ACC112 (cell line): Measurements from ENCODE around the gene GIPC3.
"Not testable (repeated sequence)": the region's sequence is repeated elsewhere in the genome, so short reads cannot be mapped to it uniquely, and the experiment has no call there.

Experiments
- H2AFZ ChIP-seq: fragments of 200-600 bp; sonication (generic); one replicate; pipeline ENCODE4 v1.6.0; 2017; ENCODE audit warnings: antibody characterized with exemption, low read length; ENCODE audit not compliant: unreplicated experiment
- H3K27ac ChIP-seq: fragments of 200-600 bp; sonication (generic); 2 replicates; pipeline ENCODE4 v1.5.1; 2014; ENCODE audit warnings: low read depth, mild to moderate bottlenecking, antibody characterized with exemption, low read length, moderate library complexity
- H3K27me3 ChIP-seq: fragments of 200-600 bp; sonication (generic); 2 replicates; pipeline ENCODE4 v1.6.1; 2014; ENCODE audit warnings: mild to moderate bottlenecking, antibody characterized with exemption, low read length, moderate library complexity, mixed read lengths; ENCODE audit not compliant: insufficient read depth
- H3K36me3 ChIP-seq: fragments of 200-600 bp; sonication (generic); 2 replicates; pipeline ENCODE4 v1.6.1; 2016; ENCODE audit warnings: mild to moderate bottlenecking, antibody characterized with exemption, low read length, moderate library complexity, mixed read lengths; ENCODE audit not compliant: insufficient read depth
- H3K4me1 ChIP-seq: fragments of 200-600 bp; sonication (generic); one replicate; pipeline ENCODE4 v1.6.1; 2016; ENCODE audit warnings: low read length, mixed read lengths; ENCODE audit not compliant: insufficient read depth, unreplicated experiment, control insufficient read depth
- H3K4me3 ChIP-seq: fragments of 200-600 bp; sonication (generic); 2 replicates; pipeline ENCODE4 v1.5.1; 2014; ENCODE audit warnings: mild to moderate bottlenecking, low read depth, low read length
- H3K79me2 ChIP-seq: fragments of 200-600 bp; sonication (generic); one replicate; pipeline ENCODE4 v1.6.0; 2016; ENCODE audit warnings: low read length; ENCODE audit not compliant: control insufficient read depth, unreplicated experiment, insufficient read depth

GIPC3 gene

GRCh38 chr19:3570042-3570441 is 15.2 kb upstream of the GIPC3 start:
- H2AFZ ChIP-seq, H3K27ac ChIP-seq, H3K36me3 ChIP-seq, H3K79me2 ChIP-seq, H3K4me1 ChIP-seq, H3K4me3 ChIP-seq, H3K27me3 ChIP-seq: not testable (repeated sequence)

- no peaks in the 10 kb centered on the region for H3K27me3 ChIP-seq
- no peak overlapping the region for H2AFZ ChIP-seq
- no peaks in the 10 kb centered on the region for H3K79me2 ChIP-seq
- H3K4me3 ChIP-seq = no peak overlapping the region
- no peaks in the 10 kb centered on the region; the same call in 1 of the 2 replicates for H3K36me3 ChIP-seq
- H3K27ac ChIP-seq = no peak overlapping the region
- H3K4me1 ChIP-seq = no peaks in the 10 kb centered on the region
Measured at GRCh38 chr19:3570606-3571011, 14.7 kb upstream of the GIPC3 start.

GRCh38 chr19:3572132-3572854 is 13.0 kb upstream of the GIPC3 start:
- Histone ChIP-seq H3K27me3 (no peaks in the 10 kb centered on the region), H3K4me1 (no peaks in the 10 kb centered on the region), H3K27ac (no peak overlapping the region), H3K79me2 (no peaks in the 10 kb centered on the region), H3K4me3 (peak overlapping the region; percentile 81), H2AFZ (peak overlapping the region; percentile 85), H3K36me3 (no peaks in the 10 kb centered on the region; the same call in 1 of the 2 replicates)

GRCh38 chr19:3572855-3573161 is 12.5 kb upstream of the GIPC3 start, which contains the start of gene HMG20B:
Gene HMG20B (plus strand): TSS chr19:3572944. CDS start chr19:3573310, 366 bp downstream.
- Histone ChIP-seq H3K36me3 (no peaks in the 10 kb centered on the region; the same call in 1 of the 2 replicates), H3K4me1 (no peaks in the 10 kb centered on the region), H3K27me3 (no peaks in the 10 kb centered on the region), H3K79me2 (no peaks in the 10 kb centered on the region), H3K27ac (peak within 1 kb of the TSS; percentile 39; the same call in 1 of the 2 replicates), H3K4me3 (peak within 1 kb of the TSS; percentile 93), H2AFZ (peak within 1 kb of the TSS; percentile 85)

- H3K27ac ChIP-seq = peak overlapping the region; percentile 39; the same call in 1 of the 2 replicates
- no peaks in the 10 kb centered on the region for H3K4me1 ChIP-seq
- H3K27me3 ChIP-seq = no peaks in the 10 kb centered on the region
- no peaks in the 10 kb centered on the region; the same call in 1 of the 2 replicates for H3K36me3 ChIP-seq
- peak overlapping the region; percentile 93 for H3K4me3 ChIP-seq
- no peak overlapping the region for H2AFZ ChIP-seq
- no peaks in the 10 kb centered on the region for H3K79me2 ChIP-seq
Measured at GRCh38 chr19:3573162-3573857, 12.0 kb upstream of the GIPC3 start.

- no peak overlapping the region for H3K27ac ChIP-seq
- no peak overlapping the region for H2AFZ ChIP-seq
- H3K4me3 ChIP-seq = peak overlapping the region; percentile 93
- H3K36me3 ChIP-seq = no peaks in the 10 kb centered on the region; the same call in 1 of the 2 replicates
- H3K4me1 ChIP-seq = no peaks in the 10 kb centered on the region
- H3K79me2 ChIP-seq = no peaks in the 10 kb centered on the region
- H3K27me3 ChIP-seq = no peaks in the 10 kb centered on the region
Measured at GRCh38 chr19:3573858-3574637, 11.2 kb upstream of the GIPC3 start.

- H3K36me3 ChIP-seq = no peaks in the 10 kb centered on the region; the same call in 1 of the 2 replicates
- no peak overlapping the region for H2AFZ ChIP-seq
- H3K4me1 ChIP-seq = peaks cover 5% of the 10 kb centered on the region
- H3K27ac ChIP-seq = no peak overlapping the region
- no peaks in the 10 kb centered on the region for H3K79me2 ChIP-seq
- H3K27me3 ChIP-seq = no peaks in the 10 kb centered on the region
- no peak overlapping the region for H3K4me3 ChIP-seq
Measured at GRCh38 chr19:3575260-3575741, 10.0 kb upstream of the GIPC3 start.

GRCh38 chr19:3575949-3576673 is 9.2 kb upstream of the GIPC3 start:
- no peaks in the 10 kb centered on the region; the same call in 1 of the 2 replicates for H3K36me3 ChIP-seq
- H3K79me2 ChIP-seq = no peaks in the 10 kb centered on the region
- no peak overlapping the region for H3K27ac ChIP-seq
- H3K27me3 ChIP-seq = no peaks in the 10 kb centered on the region
- H3K4me3 ChIP-seq = no peak overlapping the region
- peaks cover 10% of the 10 kb centered on the region for H3K4me1 ChIP-seq
- H2AFZ ChIP-seq = no peak overlapping the region

GRCh38 chr19:3576696-3577443 is 8.4 kb upstream of the GIPC3 start:
- Histone ChIP-seq H3K27me3 (no peaks in the 10 kb centered on the region), H3K36me3 (no peaks in the 10 kb centered on the region; the same call in 1 of the 2 replicates), H3K79me2 (no peaks in the 10 kb centered on the region), H2AFZ (no peak overlapping the region), H3K4me3 (no peak overlapping the region), H3K27ac (no peak overlapping the region), H3K4me1 (peaks cover 10% of the 10 kb centered on the region)
